GM12878 (cell line): ENCODE measurements around the gene SFXN1. TPM values are rescaled to one million over a fixed set of nuclear protein-coding genes. Genes with fewer than 3 reads are reported as not detected.

Experiments
- ATAC-seq: fragments of 200-7000 bp; cut with Tn5 transposase; 3 replicates; pipeline ENCODE4 v1.9.1; 2020; ENCODE audit warnings: mild to moderate bottlenecking, moderate library complexity
- BruUV-seq: library from RNA; stranded (reverse); fragments of 400-500 nt; replicated peaks from 2 replicates; lab custom pipeline; 2021; lab: Mats Ljungman, UMichigan
- CTCF ChIA-PET: fragments of 300-600 bp; sonication (Branson Sonifier 250); formaldehyde crosslinking; extraction: SDS; loops from one replicate; lab custom pipeline; 2021; ENCODE audit warnings: inconsistent platforms; lab: Yijun Ruan, JAX
- POLR2A ChIA-PET: fragments of 350-600 bp; formaldehyde crosslinking; extraction: SDS; loops from one replicate; lab custom pipeline; 2021; ENCODE audit warnings: inconsistent platforms; lab: Charles Lee
- RAD21 ChIA-PET: fragments of 300-600 bp; sonication (Branson Sonifier 250); formaldehyde crosslinking; loops from one replicate; lab custom pipeline; 2023; ENCODE audit warnings: antibody characterized with exemption; ENCODE audit not compliant: unreplicated experiment; lab: Charles Lee
- SMC1A ChIA-PET: fragments of 300-600 bp; sonication (Branson Sonifier 250); formaldehyde crosslinking; loops from one replicate; lab custom pipeline; 2023; ENCODE audit not compliant: unreplicated experiment, uncharacterized antibody; lab: Charles Lee
- DNase-seq: peaks from one replicate; pipeline ENCODE4 v3.0.0-alpha.2; 2011; ENCODE audit warnings: low read depth, low spot score
- FAIRE-seq: peaks from 3 replicates; lab custom pipeline; 2011; peaks lifted over from hg19 to GRCh38; lab: Jason Lieb, UNC
- H2AFZ ChIP-seq: 2 replicates; pipeline ENCODE4 v1.6.0; 2011; ENCODE audit warnings: low read depth, low read length, control low read depth; ENCODE audit not compliant: control insufficient read depth
- H3K27ac ChIP-seq: 2 replicates; pipeline ENCODE4 v1.5.1; 2011; ENCODE audit warnings: control low read depth; ENCODE audit not compliant: control insufficient read depth, insufficient read depth
- H3K27me3 ChIP-seq, 2 experiments: replicated peaks in 1 of 2; 2 replicates each; pipeline versions ENCODE4 v1.6.0 to v1.6.1; 2011; ENCODE audit warnings: low read length in 1 of 2; ENCODE audit not compliant: control insufficient read depth in 2 of 2, insufficient read depth in 2 of 2
- H3K36me3 ChIP-seq, 2 experiments: 2 replicates each; pipeline ENCODE4 v1.5.1; 2011; ENCODE audit warnings: low read length in 1 of 2; ENCODE audit not compliant: control insufficient read depth in 2 of 2, insufficient read depth in 2 of 2
- H3K4me1 ChIP-seq: 2 replicates; pipeline ENCODE4 v1.6.1; 2011; ENCODE audit warnings: mild to moderate bottlenecking, low read length, moderate library complexity, mixed read lengths; ENCODE audit not compliant: control insufficient read depth, insufficient read depth
- H3K4me2 ChIP-seq: 2 replicates; pipeline ENCODE4 v1.6.0; 2011; ENCODE audit warnings: control low read depth; ENCODE audit not compliant: control insufficient read depth, insufficient read depth
- H3K4me3 ChIP-seq: fragments of 200-600 bp; sonication (generic); 2 replicates; pipeline ENCODE4 v1.5.1; 2016
- H3K79me2 ChIP-seq: 2 replicates; pipeline ENCODE4 v1.6.0; 2011; ENCODE audit warnings: low read length; ENCODE audit not compliant: control insufficient read depth, insufficient read depth
- H3K9ac ChIP-seq: 2 replicates; pipeline ENCODE4 v1.8.0; 2011; ENCODE audit warnings: low read length, control low read depth, mixed read lengths; ENCODE audit not compliant: control insufficient read depth, insufficient read depth
- H3K9me3 ChIP-seq: replicated peaks from 3 replicates; pipeline ENCODE4 v1.5.1; 2011; ENCODE audit warnings: mild to moderate bottlenecking, low read length; ENCODE audit not compliant: control insufficient read depth, insufficient read depth
- H4K20me1 ChIP-seq: 2 replicates; pipeline ENCODE4 v1.6.0; 2011; ENCODE audit not compliant: control insufficient read depth, insufficient read depth
- BHLHE40 ChIP-seq, 2 experiments: fragments of 450-650 bp in 1 of 2; IDR thresholded peaks; 2 replicates each; pipeline ENCODE4 v1.6.1; 2011 to 2017; ENCODE audit warnings: low read depth in 2 of 2, borderline replicate concordance in 1 of 2, improper control_type of control experiment in 1 of 2, low read length in 1 of 2, mild to moderate bottlenecking in 1 of 2
- BMI1 ChIP-seq: fragments of 450-650 bp; IDR thresholded peaks from 2 replicates; pipeline ENCODE4 v1.6.1; 2016; ENCODE audit warnings: mild to moderate bottlenecking, moderate library complexity, borderline replicate concordance
- BRCA1 ChIP-seq: IDR thresholded peaks from 2 replicates; pipeline ENCODE4 v1.6.1; 2011; ENCODE audit warnings: low read depth, low read length, improper control_type of control experiment
- CBX5 ChIP-seq: sonication (generic); IDR thresholded peaks from 2 replicates; pipeline ENCODE4 v1.6.1; 2016; ENCODE audit warnings: low read depth, moderate library complexity, mild to moderate bottlenecking, inconsistent platforms
- ELK1 ChIP-seq: IDR thresholded peaks from 2 replicates; pipeline ENCODE4 v1.6.1; 2012; ENCODE audit warnings: low read depth, low read length, improper control_type of control experiment
- HSF1 ChIP-seq: fragments of 150-350 bp; IDR thresholded peaks from 2 replicates; pipeline ENCODE4 v1.6.1; 2014; ENCODE audit warnings: mild to moderate bottlenecking, low read depth, low read length
- JUNB ChIP-seq: IDR thresholded peaks from 2 replicates; pipeline ENCODE4 v1.6.1; 2016; ENCODE audit warnings: antibody characterized with exemption, mild to moderate bottlenecking
- JUND ChIP-seq: IDR thresholded peaks from 2 replicates; pipeline ENCODE4 v1.6.1; 2012; ENCODE audit warnings: low read depth, mild to moderate bottlenecking, low read length, improper control_type of control experiment, moderate library complexity
- LARP7 ChIP-seq: fragments of 450-650 bp; IDR thresholded peaks from 2 replicates; pipeline ENCODE4 v1.6.1; 2017; ENCODE audit warnings: mild to moderate bottlenecking
- MAX ChIP-seq: IDR thresholded peaks from 2 replicates; pipeline ENCODE4 v1.6.1; 2012; ENCODE audit warnings: low read depth, low read length, improper control_type of control experiment
- RAD51 ChIP-seq: fragments of 450-650 bp; IDR thresholded peaks from 2 replicates; pipeline ENCODE4 v1.6.1; 2016; ENCODE audit warnings: moderate library complexity, mild to moderate bottlenecking, inconsistent platforms
- TCF12 ChIP-seq: IDR thresholded peaks from 2 replicates; pipeline ENCODE4 v1.6.1; 2011; ENCODE audit warnings: low read depth, mild to moderate bottlenecking, low read length
- TCF3 ChIP-seq: IDR thresholded peaks from 2 replicates; pipeline ENCODE4 v1.6.1; 2012; ENCODE audit warnings: low read depth, mild to moderate bottlenecking, low read length, borderline replicate concordance; ENCODE audit not compliant: insufficient read depth
- WGBS: methylation state at CpG from one replicate; pipeline ENCODE4 v1.1.6; 2016; ENCODE audit warnings: low lambda C conversion rate; ENCODE audit not compliant: insufficient replicate concordance, insufficient coverage; ENCODE audit errors: missing lambda C conversion rate; 5-methylcytosine and 5-hydroxymethylcytosine counted together
- in situ Hi-C: fragments of 300-500 bp; cut with MboI; formaldehyde crosslinking; loops from 9 replicates; pipeline ENCODE4 v1.14.3; 2018; ENCODE audit warnings: mixed read lengths
- intact Hi-C: fragments of 100-400 bp; cut with micrococcal nuclease; formaldehyde crosslinking; loops from one replicate; pipeline ENCODE4 v1.14.2; 2022; ENCODE audit not compliant: unreplicated experiment
- polyA plus RNA-seq, 11 experiments: library from polyadenylated mRNA; depleted of rRNA in 4 of 11; unstranded in 6 of 11; stranded (reverse) in 5 of 11; fragments of >200 nt; fragmentation: Nextera tagmentation in 4 of 11; fragmentation: Illumina TruSeq in 1 of 11; extraction: Ambion mirVana in 4 of 11; extraction: Trizol in 1 of 11; gene quantifications; 1 replicate in 1 of 11; 2 replicates in 10 of 11; pipeline versions ENCODE4 v1.2.1 to v1.2.3, GENCODE V29; 2011 to 2016; ENCODE audit warnings: inconsistent platforms in 2 of 11, missing spikeins in 2 of 11, low read depth in 1 of 11
- total RNA-seq, 4 experiments: library from RNA; depleted of rRNA in 3 of 4; stranded (reverse); fragments of >200 nt in 3 of 4; fragmentation: Illumina TruSeq in 1 of 4; extraction: Trizol in 1 of 4; gene quantifications; 2 replicates each; pipeline versions ENCODE4 v1.2.1 to v1.2.3, GENCODE V29; 2013 to 2021
- TF ChIP-seq, protein P1 (sequence below): IDR thresholded peaks from 2 replicates; pipeline ENCODE4 v1.6.1; 2011; ENCODE audit warnings: borderline replicate concordance, low read depth, mild to moderate bottlenecking, moderate library complexity, mixed read lengths, low read length; ENCODE audit not compliant: insufficient read depth; ENCODE audit errors: extremely low read length

SFXN1 gene
- total and polyA plus RNA-seq, 10 of the 15 experiments (the other 5 are each of a cell fraction or from before 2014, with no cell fraction given) = 18.0 to 248 (median 103) TPM

GRCh38 chr5:175573493-175574269 lies 95.3 kb downstream of the SFXN1 start:
- no TSS peak for BruUV-seq
- intact Hi-C loops = no loop called here
- ATAC-seq = no peak

GRCh38 chr5:175575301-175575700 lies 96.9 kb downstream of the SFXN1 start:
- no peak overlapping the region for H2AFZ ChIP-seq
- 48% methylated on average over 2 of the region's 2 CpGs for WGBS
- ChIA-PET CTCF (interaction anchor here (1.1 kb wide), 1 partner anchor 10 kb away, joined by 3 read pairs; no protein-coding TSS in a partner anchor), RAD21 (no interaction called here), SMC1A (no interaction called here), POLR2A (no interaction called here)
- H4K20me1 ChIP-seq = no peaks in the 10 kb centered on the region; the same call in 1 of the 2 replicates
- H3K9me3 ChIP-seq = no peaks in the 10 kb centered on the region
- ATAC-seq (no peak), DNase-seq (no peak), FAIRE-seq (no peak)
- H3K79me2 ChIP-seq = no peaks in the 10 kb centered on the region
- no peaks in the 10 kb centered on the region for H3K36me3 ChIP-seq
- intact Hi-C loops = no loop called here
- no peak overlapping the region for H3K4me2 ChIP-seq
- no peak overlapping the region for H3K27ac ChIP-seq
- no peak overlapping the region for H3K4me3 ChIP-seq
- no TSS peak for BruUV-seq
- H3K9ac ChIP-seq = no peak overlapping the region
- in situ Hi-C loops = no loop called here
- no peaks in the 10 kb centered on the region; a peak in 2 of 4 replicates for H3K27me3 ChIP-seq
- H3K4me1 ChIP-seq = no peaks in the 10 kb centered on the region
- TF ChIP-seq MAX (no peak), BRCA1 (no peak), TCF12 (no peak), RAD51 (no peak), BHLHE40 (IDR thresholded peaks at IDR 0.05; ENCODE audit: borderline replicate concordance in 1 of 2, low read depth in 2 of 2, low read length in 1 of 2) (no peak), HSF1 (no peak), JUND (no peak), ELK1 (no peak), LARP7 (no peak), JUNB (no peak), BMI1 (no peak)

More at GRCh38 chr5:175573493-175574269, 95.3 kb downstream of the SFXN1 start:
- Histone ChIP-seq H3K27ac (no peak overlapping the region), H3K79me2 (no peaks in the 10 kb centered on the region), H3K9me3 (no peaks in the 10 kb centered on the region), H3K27me3 (no peaks in the 10 kb centered on the region; a peak in 2 of 4 replicates), H3K4me1 (no peaks in the 10 kb centered on the region), H3K4me2 (no peak overlapping the region), H3K36me3 (no peaks in the 10 kb centered on the region)
- DNase-seq = no peak
- ChIA-PET RAD21 (no interaction called here), POLR2A (no interaction called here)
- TF ChIP-seq LARP7 (no peak), CBX5 (no peak), TCF3 (no peak)
- TF ChIP-seq, protein P1, sequence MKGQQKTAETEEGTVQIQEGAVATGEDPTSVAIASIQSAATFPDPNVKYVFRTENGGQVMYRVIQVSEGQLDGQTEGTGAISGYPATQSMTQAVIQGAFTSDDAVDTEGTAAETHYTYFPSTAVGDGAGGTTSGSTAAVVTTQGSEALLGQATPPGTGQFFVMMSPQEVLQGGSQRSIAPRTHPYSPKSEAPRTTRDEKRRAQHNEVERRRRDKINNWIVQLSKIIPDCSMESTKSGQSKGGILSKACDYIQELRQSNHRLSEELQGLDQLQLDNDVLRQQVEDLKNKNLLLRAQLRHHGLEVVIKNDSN = no peak
- TF ChIP-seq, all 136 proteins: peak for 0
- Histone ChIP-seq H2AFZ (no peak overlapping the region), H3K9ac (no peak overlapping the region), H3K4me3 (no peak overlapping the region), H4K20me1 (no peaks in the 10 kb centered on the region; the same call in 1 of the 2 replicates)
- ChIA-PET CTCF (no interaction called here), SMC1A (no interaction called here)
- 35% methylated on average over 15 of the region's 15 CpGs for WGBS
- FAIRE-seq = no peak
- in situ Hi-C loops = no loop called here
